ENCODE results near the gene RND2.
"Not testable (repeated sequence)": the region's sequence is repeated elsewhere in the genome, so short reads cannot be mapped to it uniquely, and the experiment has no call there.

The RND2 gene

GRCh38 chr17:43024407-43025289, at the start of gene RND2:
Gene RND2 (plus strand): TSS chr17:43025231. CDS start chr17:43025348, 117 bp downstream.
- in situ Hi-C loops (cut with MboI; ENCODE audit: low sequenced_read_pairs): no loop called here

- in situ Hi-C loops (cut with MboI; ENCODE audit: low sequenced_read_pairs): no loop called here
These were observed 49.8 kb upstream of the RND2 start for GRCh38 chr17:42975265-42975664.

- in situ Hi-C loops (cut with MboI; ENCODE audit: low sequenced_read_pairs): not testable (repeated sequence)
These were observed 49.3 kb upstream of the RND2 start for GRCh38 chr17:42975701-42976100.

GRCh38 chr17:42979511-42980273, 45.3 kb upstream of the RND2 start, which contains the start of gene PTGES3L:
Gene PTGES3L (minus strand): TSS chr17:42980080. CDS start chr17:42980053, 27 bp downstream.
- in situ Hi-C loops (cut with MboI; ENCODE audit: low sequenced_read_pairs): no loop called here

GRCh38 chr17:42980274-42980765, 44.7 kb upstream of the RND2 start, which contains the start of gene RUNDC1:
Gene RUNDC1 (plus strand): TSS chr17:42980565. CDS start chr17:42980577, 12 bp downstream.
- in situ Hi-C loops (cut with MboI; ENCODE audit: low sequenced_read_pairs): no loop called here

- in situ Hi-C loops (cut with MboI; ENCODE audit: low sequenced_read_pairs): no loop called here
These were observed 44.1 kb upstream of the RND2 start for GRCh38 chr17:42980766-42981397.

GRCh38 chr17:42982266-42982665, 42.8 kb upstream of the RND2 start:
- in situ Hi-C loops (cut with MboI; ENCODE audit: low sequenced_read_pairs): no loop called here

- in situ Hi-C loops (cut with MboI; ENCODE audit: low sequenced_read_pairs): no loop called here
These were observed 39.8 kb upstream of the RND2 start for GRCh38 chr17:42985225-42985624.

GRCh38 chr17:42989141-42989540, 35.9 kb upstream of the RND2 start:
- in situ Hi-C loops (cut with MboI; ENCODE audit: low sequenced_read_pairs): no loop called here

- in situ Hi-C loops (cut with MboI; ENCODE audit: low sequenced_read_pairs): no loop called here
These were observed 35.0 kb upstream of the RND2 start for GRCh38 chr17:42989726-42990652.

- in situ Hi-C loops (cut with MboI; ENCODE audit: low sequenced_read_pairs): no loop called here
These were observed 33.6 kb upstream of the RND2 start for GRCh38 chr17:42991471-42991870.

- in situ Hi-C loops (cut with MboI; ENCODE audit: low sequenced_read_pairs): no loop called here
These were observed 32.2 kb upstream of the RND2 start for GRCh38 chr17:42992872-42993271.

- in situ Hi-C loops (cut with MboI; ENCODE audit: low sequenced_read_pairs): not testable (repeated sequence)
These were observed 31.1 kb upstream of the RND2 start for GRCh38 chr17:42993913-42994312.

- in situ Hi-C loops (cut with MboI; ENCODE audit: low sequenced_read_pairs): no loop called here
These were observed 27.5 kb upstream of the RND2 start for GRCh38 chr17:42997390-42997983.

- in situ Hi-C loops (cut with MboI; ENCODE audit: low sequenced_read_pairs): no loop called here
These were observed 26.8 kb upstream of the RND2 start, which contains the start of gene RPL27 for GRCh38 chr17:42997984-42998938. Gene RPL27 (plus strand): TSS chr17:42998419. CDS start chr17:42998751, 332 bp downstream.

- in situ Hi-C loops (cut with MboI; ENCODE audit: low sequenced_read_pairs): no loop called here
These were observed 26.0 kb upstream of the RND2 start for GRCh38 chr17:42999003-42999525.

GRCh38 chr17:43000894-43001293, 24.1 kb upstream of the RND2 start:
- in situ Hi-C loops (cut with MboI; ENCODE audit: low sequenced_read_pairs): not testable (repeated sequence)

GRCh38 chr17:43003542-43004172, 21.4 kb upstream of the RND2 start:
- in situ Hi-C loops (cut with MboI; ENCODE audit: low sequenced_read_pairs): no loop called here
